Amygdala (tissue), 56 donors: ENCODE data around the gene OR56B1.

ENCODE experiments used
- DNase-seq, 56 donors: peaks; one replicate each; lab custom pipeline; 2025; lab: John Stamatoyannopoulos, UW

Gene OR56B1

GRCh38 chr11:5726351-5726750, 9.9 kb upstream of the OR56B1 start:
- no peak for DNase-seq

GRCh38 chr11:5727691-5728090, 8.6 kb upstream of the OR56B1 start:
- no peak for DNase-seq

DNA sequence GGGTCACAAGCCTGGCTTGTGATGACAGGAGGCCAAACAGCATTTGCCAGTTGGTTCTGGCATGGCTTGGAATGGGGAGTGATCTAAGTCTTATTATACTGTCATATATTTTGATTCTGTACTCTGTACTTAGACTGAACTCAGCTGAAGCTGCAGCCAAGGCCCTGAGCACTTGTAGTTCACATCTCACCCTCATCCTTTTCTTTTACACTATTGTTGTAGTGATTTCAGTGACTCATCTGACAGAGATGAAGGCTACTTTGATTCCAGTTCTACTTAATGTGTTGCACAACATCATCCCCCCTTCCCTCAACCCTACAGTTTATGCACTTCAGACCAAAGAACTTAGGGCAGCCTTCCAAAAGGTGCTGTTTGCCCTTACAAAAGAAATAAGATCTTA, 843 bp downstream of the OR56B1 start:
- DNase-seq = no peak

DNA sequence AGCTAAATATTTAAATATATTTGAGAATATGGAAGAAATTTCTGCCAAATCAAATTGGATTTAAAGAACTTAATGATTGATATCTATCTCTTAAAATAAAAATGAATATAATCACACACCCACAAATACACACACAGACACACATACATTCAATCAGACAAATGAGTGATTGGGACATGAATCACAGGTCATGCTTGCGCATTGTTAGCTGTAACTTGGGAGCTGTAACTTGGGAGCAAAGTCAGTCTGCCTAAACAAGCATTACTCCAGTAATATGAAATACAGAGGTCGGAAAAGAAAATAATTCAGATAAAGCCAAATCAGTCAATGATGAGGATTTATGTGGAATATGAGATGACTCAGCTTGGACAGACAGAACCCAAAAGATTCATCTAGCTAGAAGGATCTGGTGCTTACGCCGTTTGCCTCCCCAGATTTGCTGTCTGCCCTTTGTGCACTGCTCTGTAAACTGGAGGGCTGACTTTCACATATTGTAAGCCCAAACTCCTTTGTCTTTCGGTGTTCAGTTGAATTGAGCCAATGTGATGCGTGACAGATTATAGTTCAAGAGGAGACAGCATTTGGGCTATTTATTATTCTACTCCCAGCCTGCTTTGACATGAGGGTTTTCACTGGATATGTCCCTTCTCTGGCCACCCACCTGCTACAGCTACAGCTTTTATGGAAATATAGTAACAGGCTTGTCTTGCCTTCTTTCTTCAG, 1.6 kb downstream of the OR56B1 start:
- DNase-seq = no peak

GRCh38 chr11:5738431-5738830, 2.2 kb downstream of the OR56B1 start:
- no peak for DNase-seq

DNA sequence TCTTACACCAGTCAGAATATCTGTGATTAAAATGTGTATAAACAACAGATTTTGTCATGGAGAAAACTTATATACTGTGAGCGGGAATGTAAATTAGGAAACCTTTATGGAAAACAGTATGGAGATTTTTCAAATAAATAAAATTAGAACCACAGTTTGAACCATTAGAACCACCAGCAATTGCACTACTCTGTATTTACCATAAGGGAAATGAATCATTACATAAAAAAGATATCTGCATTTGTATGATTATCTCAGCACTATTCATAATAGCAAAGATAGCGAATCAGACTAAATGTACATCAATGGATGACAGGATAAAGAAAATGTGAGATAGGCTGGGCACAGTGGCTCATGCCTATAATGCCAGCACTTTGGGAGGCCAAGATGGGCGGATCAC, 10.4 kb downstream of the OR56B1 start:
- DNase-seq = no peak

- DNase-seq = no peak
Observed at GRCh38 chr11:5749836-5750235, 13.6 kb downstream of the OR56B1 start.

DNA sequence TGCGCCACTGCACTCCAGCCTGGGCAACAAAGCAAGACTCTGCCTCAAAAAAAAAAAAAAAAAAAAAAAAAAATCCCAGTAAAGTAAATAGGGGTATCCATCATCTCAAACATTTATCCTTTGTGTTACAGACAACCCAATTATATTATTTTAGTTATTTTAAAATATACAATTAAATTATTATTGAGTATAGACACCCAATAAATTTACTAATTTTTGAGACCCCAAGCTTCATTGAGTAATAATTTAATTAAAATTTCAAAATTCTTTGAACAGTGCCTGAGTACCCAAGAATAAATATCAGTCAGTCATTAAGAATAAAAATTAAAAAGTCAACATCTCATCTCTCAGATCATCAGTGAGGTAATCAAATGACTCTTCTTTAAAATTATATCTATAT, 17.7 kb downstream of the OR56B1 start, which contains the start of gene OR52N4:
TSS of gene OR52N4 (plus strand) at position 301 of the 400 bp plus-strand sequence. CDS start 498 bp downstream, outside the sequence.
- DNase-seq = no peak

DNA sequence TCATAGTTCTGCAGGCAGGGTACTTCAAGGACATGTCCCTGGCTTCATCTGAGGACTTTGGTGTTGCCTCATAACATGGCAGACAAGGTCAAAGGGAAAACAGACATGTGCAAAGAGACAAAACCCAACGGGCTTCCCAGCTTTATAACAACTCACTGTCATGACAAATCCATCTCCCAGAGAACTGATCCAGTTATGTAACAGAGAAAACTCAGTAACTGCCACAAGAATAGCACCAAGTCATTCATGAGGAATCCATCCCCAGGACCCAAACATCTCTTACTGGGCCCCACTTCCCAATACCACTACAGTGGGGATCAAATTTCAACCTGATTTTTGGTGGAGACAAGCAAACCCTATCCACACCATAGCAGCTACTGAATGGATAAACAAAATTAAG, 30.8 kb downstream of the OR56B1 start:
- DNase-seq = no peak

- no peak for DNase-seq
Observed at GRCh38 chr11:5783255-5783654, 47.0 kb downstream of the OR56B1 start, which contains the start of gene OR52N5. TSS of gene OR52N5 (minus strand) at chr11:5783355. CDS start at chr11:5778634, 4,721 bp downstream.
